NB4 (cell line): ENCODE results near the gene MACROD2.

ENCODE experiments used
- DNase-seq: peaks from one replicate; pipeline ENCODE4 v3.0.0; 2010; ENCODE audit warnings: low read depth
- H3K4me3 ChIP-seq: one replicate; pipeline ENCODE4 v1.5.1; 2011; ENCODE audit warnings: mild to moderate bottlenecking, low read depth, low read length, moderate library complexity
- MYC ChIP-seq: IDR thresholded peaks from 2 replicates; pipeline ENCODE4 v1.6.1; 2011; ENCODE audit warnings: low read depth, low read length
- POLR2A ChIP-seq: IDR thresholded peaks from 2 replicates; pipeline ENCODE4 v1.6.1; 2011; ENCODE audit warnings: mild to moderate bottlenecking; ENCODE audit not compliant: insufficient read length; ENCODE audit errors: extremely low read depth
- TF ChIP-seq, protein P1 (sequence below): IDR thresholded peaks from 2 replicates; pipeline ENCODE4 v1.6.1; 2011; ENCODE audit warnings: low read depth, low read length
- TF ChIP-seq, protein P2 (sequence below): IDR thresholded peaks from one replicate; pipeline ENCODE4 v1.5.1; 2012; ENCODE audit warnings: low read depth, low read length

The MACROD2 gene

DNA sequence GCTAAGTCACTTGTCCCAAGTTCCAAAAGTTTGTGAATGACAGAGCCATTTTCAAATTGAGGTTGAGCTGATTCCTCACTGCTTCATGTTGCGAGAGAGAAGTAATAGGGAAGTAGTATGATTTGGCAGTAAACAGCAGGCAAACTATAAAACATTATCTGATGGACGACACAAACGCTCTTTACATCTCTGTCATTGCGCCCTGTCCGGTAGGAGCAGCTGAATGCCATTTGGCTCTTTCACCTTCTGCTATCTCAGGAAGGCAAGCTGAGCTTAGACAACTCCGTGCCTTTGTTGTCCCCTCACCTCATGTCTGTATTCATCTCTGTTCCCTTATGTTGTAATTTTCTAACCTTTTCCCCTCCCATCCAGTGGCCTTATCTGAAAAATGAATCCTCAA is 782.8 kb downstream of the MACROD2 start:
- no peak for TF ChIP-seq MYC
- TF ChIP-seq, protein P1, sequence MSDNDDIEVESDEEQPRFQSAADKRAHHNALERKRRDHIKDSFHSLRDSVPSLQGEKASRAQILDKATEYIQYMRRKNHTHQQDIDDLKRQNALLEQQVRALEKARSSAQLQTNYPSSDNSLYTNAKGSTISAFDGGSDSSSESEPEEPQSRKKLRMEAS, result no peak
- no peak for DNase-seq
- no peak overlapping the region for H3K4me3 ChIP-seq

DNA sequence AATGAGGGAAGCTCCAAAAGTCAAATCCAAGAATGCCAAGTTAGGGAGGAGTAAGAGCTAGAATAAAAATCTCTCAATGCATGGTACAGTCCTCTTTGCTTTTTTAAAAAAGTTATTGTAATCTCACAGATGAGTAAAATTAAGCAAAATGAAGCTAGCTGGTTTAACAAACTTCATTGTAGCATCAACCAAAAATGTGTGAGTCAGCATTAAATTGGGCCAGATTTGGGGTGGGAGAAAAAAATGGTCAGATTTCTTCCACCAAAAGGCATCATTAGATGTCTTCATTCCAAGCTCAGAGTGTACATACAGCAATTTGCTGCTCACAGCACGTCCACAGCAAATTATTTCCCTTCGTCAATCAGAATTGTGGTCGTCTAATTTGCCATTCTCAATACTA is 783.6 kb downstream of the MACROD2 start:
- TF ChIP-seq, protein P1, result no peak
- TF ChIP-seq, protein P2, sequence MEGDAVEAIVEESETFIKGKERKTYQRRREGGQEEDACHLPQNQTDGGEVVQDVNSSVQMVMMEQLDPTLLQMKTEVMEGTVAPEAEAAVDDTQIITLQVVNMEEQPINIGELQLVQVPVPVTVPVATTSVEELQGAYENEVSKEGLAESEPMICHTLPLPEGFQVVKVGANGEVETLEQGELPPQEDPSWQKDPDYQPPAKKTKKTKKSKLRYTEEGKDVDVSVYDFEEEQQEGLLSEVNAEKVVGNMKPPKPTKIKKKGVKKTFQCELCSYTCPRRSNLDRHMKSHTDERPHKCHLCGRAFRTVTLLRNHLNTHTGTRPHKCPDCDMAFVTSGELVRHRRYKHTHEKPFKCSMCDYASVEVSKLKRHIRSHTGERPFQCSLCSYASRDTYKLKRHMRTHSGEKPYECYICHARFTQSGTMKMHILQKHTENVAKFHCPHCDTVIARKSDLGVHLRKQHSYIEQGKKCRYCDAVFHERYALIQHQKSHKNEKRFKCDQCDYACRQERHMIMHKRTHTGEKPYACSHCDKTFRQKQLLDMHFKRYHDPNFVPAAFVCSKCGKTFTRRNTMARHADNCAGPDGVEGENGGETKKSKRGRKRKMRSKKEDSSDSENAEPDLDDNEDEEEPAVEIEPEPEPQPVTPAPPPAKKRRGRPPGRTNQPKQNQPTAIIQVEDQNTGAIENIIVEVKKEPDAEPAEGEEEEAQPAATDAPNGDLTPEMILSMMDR, result no peak
- TF ChIP-seq MYC, result no peak
- TF ChIP-seq POLR2A, result no peak
- no peak overlapping the region for H3K4me3 ChIP-seq
- DNase-seq, result no peak

DNA sequence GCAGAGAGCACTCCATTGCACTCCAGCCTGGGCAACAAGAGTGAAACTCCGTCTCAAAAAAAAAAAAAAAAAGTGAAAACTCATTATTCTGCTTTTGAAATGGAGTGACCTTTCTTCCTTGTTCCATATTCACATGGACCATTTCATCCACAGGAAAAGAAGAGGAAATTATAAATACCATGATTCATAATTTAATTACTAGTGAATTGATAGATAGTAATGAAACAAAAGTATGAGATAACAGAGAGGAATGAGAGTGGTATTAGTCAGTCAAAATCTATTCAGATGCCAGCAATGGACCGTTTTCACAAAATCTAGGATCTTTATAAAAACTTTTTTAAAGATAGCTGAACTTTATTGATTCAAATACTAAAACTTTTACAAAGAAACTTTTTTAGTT is 785.2 kb downstream of the MACROD2 start:
- no peak overlapping the region for H3K4me3 ChIP-seq
- no peak for DNase-seq
- TF ChIP-seq, protein P2, result no peak
- TF ChIP-seq, protein P1, result no peak
- no peak for TF ChIP-seq MYC
- TF ChIP-seq POLR2A, result no peak

DNA sequence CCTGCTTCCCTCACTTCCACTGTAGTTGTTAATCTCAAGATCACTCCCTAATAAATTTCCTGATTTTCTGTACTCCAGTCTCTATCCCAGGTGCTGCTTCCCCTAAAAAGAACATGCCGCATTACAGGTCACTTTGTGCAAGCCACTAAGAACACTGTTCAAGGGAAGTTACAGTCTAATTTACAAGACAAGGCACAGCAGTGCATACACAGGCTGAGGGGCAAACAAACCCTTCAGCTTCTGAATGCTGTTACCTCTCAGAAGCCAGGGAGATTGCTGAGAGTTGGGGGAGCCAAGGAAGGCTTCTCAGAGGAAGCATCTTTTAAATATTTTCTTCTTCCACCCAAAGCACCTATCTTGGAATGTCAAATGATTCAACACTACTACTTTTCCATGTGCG is 787.4 kb downstream of the MACROD2 start:
- DNase-seq, result no peak
- TF ChIP-seq, protein P2, result no peak
- TF ChIP-seq, protein P1, result no peak
- TF ChIP-seq MYC (no peak), POLR2A (no peak)
- H3K4me3 ChIP-seq, result no peak overlapping the region

DNA sequence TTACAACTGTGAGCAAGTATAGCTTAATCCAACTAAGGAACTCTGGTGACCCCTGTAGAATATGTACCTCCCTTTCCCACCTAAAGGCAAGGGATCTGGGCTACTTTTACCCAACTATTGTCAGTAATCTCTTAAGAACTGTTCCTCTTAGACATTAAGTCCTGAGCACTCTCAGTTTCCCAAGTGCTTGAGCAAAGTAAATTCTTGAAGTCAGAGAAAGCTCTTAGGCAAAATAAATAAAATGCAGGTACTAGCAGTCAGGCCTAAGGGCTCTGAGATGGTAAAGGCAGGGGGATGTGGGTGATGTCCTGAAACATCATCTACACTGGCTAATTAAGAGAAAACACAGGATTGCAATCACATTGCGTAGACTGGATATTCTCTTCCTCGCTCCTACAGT is 788.5 kb downstream of the MACROD2 start:
- H3K4me3 ChIP-seq, result no peak overlapping the region
- no peak for DNase-seq
- TF ChIP-seq, protein P2, result no peak
- TF ChIP-seq, protein P1, result no peak
- no peak for TF ChIP-seq POLR2A
- TF ChIP-seq MYC, result no peak

DNA sequence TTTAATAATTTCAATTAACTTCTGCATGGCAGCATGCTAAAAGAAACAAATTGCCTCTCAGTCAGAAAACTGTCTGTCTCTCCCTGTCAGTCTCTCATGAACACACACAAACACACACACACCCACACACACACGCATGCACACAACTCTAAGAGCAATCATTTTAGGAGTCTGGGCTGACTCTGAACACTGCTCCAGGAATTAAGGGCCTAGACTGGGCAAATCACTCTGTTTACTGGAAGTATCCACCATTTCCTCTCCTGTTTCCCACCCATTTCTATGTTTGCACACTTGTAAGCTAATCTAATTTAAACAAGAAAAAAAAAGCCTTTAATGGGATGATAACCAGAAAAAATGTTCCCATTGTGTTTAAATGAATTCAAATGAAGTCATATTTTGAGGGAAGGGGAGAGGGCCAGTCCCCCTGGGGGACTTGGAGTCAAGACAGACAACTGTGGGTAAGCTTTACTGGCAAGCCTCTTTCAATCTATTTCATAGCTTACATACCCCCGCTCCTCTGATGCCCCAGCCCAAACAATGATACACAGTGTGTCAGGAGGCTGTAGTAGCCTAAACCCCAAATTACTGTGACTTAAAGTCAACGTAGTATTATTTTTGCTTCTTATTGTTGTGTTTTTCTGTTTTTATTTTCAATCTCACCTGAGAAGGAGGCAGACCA is 789.9 kb downstream of the MACROD2 start:
- no peak overlapping the region for H3K4me3 ChIP-seq
- TF ChIP-seq MYC, result no peak
- TF ChIP-seq, protein P2, result no peak
- TF ChIP-seq, protein P1, result no peak
- no peak for TF ChIP-seq POLR2A
- DNase-seq, result no peak
